ENCODE data around the gene PDE6C.
"Not testable (repeated sequence)": the region's sequence is repeated elsewhere in the genome, so short reads cannot be mapped to it uniquely, and the experiment has no call there.

The PDE6C gene

DNA sequence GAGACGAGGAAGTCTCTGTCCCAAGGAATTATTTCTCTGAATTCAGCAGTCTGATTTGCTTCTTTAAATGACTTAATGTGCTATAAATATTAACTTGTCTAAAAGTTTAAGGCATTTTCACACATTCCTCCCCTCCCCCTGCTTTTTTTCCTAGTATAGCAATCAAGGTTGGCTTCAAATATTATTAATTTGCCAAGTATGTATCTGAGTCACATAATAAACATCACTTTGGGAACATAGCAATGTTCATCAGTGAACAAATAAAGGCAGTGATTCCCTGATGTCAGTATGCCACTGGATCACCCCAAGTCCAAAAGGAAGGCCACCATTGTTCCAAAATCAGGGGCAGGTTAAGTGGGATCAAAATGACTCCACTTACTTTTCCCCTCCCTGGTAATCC, 40.5 kb downstream of the PDE6C start:
- no peak for DNase-seq

DNA sequence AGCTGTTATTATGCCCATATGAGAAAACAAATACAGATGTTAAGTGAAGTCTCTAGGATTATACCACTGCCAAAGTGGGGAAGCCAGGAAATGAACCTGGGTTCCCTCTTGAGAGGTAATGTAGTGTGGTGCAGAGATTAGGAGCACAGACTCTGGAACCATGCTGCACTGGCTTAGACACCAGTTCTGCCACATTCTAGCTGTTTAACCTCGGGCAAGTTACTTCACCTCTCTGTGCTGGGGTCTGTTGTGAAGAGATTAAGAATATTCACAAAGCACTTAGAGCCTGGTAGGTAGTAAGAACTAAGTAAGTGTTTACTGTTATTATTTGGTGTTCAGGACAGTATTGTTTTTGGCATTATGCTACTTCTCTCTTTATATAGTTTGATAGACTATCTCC, 41.9 kb downstream of the PDE6C start:
- DNase-seq, result no peak

DNA sequence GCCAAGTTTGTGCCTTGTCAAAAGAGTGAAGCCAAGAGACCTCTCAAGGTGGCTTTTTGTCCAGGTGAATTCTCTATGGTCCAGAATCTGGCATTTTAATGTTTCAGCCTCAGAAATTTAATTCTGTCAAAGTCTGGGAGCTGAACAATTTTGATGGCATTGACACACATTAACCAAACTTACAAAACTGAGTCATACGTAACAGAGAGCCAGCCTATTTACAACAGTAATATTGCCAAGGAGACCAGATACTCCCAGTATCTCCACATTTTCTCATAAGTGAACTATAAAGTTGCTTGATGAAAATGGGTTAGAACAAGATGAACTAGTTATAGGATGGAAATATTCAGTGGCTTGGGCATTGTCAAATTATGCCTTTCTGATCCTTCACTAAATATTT, 43.8 kb downstream of the PDE6C start:
- no peak for DNase-seq

DNA sequence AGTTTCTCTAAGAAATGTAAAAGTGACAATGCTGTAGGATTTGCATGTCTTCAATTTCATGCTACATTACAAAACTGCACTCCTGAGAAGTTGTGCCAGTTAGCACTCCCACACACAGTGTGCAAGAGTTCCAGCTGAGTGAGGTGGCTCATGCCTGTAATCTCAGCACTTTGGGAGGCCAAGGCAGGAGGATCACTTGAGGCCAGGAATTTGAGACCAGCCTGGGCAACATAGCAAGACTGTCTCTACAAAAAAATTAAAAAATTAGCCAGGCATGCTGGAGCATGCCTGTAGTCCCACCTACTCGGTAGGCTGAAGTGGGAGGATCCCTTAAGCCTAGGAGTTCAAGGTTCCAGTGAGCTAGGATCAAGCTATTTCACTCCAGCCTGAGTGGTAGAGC, 45.4 kb downstream of the PDE6C start:
- no peak for DNase-seq

DNA sequence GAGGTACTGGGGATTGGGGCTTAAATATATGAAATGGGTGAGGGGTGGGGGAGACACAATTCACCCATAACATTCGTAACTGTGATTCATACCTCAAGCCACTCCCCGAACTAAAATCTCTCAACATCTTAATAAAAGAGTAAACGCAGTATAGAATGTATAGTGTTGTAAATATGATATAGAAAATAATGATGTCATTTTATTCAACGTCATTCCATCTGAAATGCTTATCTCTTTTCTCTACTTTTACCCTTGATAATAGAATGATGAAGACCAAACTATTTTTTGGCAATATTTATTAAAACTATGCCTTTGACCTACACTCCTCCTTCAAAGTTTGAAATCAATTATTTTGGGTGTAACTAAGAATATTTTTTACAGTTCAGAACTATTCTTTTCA, 53.7 kb downstream of the PDE6C start:
- DNase-seq, result no peak

DNA sequence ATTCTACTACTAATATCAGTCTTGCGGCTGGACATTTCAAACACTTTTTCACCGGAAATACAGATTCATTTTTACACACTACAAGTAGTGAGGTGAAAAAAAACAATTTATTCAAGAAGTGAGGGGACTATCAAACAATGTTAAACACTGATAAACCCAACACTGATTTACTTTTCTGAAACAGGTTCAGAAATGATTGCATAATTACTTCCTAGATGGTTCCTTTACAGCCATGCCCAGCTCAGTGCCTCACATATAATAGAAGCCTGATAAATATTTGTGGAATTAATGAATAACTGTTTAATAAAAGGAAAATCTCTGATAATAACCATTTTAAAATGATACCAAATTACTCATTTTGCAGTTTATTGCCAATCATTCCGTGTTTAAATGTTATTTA, 55.5 kb downstream of the PDE6C start:
- DNase-seq, result no peak

DNA sequence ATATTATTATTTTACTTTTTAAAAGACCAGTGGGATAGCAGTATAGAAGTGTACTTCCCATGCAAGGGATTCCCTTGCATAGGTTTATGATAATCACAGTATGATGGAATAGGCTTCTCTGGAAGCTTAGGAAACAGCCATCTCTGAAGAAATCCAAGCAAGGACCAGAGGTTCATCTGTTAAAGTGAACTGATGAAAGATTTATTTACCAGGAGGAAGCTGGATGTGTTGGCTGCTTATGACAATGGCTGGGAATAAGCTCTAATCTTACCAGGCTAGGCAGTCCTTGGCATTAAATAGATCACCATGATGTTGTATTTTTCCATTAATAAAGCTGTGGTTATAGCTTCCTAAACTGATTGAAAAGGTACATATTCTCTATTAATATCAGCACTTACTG, 58.0 kb downstream of the PDE6C start:
- DNase-seq, result no peak

DNA sequence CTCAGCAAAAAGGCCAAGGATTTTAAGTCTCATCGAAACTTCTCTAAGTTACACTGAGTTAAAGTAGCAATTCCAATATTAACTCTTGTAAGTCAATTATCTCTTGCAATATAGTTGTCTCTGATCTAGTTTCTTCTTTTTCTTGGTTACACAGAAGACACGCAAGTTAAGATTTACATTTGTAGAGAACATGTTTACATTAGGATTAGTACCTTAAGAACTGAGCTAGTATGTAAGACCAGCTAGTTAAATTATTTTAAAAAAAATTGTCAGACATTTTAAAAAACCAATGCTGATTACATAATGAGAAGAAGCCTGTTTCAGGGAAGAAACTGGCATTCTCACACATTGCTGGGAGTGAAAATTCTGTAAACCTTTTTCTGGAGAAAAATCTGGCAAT, 58.7 kb downstream of the PDE6C start:
- no peak for DNase-seq

DNA sequence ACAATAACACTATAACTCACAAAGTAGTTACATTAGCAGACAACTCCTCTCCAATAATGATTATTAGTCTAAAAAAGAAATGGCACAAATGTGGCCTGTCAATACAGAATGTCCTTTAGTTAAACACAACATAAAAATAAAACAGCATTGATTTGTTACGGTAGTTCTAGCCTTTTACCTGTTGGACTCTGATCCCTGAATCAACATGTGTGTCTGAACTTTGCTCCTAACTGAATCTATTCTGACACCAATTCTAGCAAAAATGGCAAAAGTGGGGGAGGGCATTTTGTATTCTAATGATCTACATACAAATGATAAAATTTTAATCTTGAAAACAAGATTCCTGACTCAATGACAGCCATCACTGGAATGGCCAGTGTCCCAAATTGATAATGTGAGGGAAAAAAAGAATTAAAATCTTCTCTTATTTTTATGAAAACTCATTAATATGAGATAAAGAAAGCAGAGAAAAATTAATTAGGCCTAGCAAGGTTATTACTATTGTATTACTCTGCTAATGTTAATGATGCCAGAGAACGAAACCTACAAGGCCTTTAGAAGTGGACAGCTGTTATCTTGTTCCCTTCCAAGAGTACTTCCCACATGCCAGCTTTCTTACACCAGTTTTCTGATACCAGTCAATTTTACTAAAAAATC, 59.8 kb downstream of the PDE6C start:
- DNase-seq, result no peak

DNA sequence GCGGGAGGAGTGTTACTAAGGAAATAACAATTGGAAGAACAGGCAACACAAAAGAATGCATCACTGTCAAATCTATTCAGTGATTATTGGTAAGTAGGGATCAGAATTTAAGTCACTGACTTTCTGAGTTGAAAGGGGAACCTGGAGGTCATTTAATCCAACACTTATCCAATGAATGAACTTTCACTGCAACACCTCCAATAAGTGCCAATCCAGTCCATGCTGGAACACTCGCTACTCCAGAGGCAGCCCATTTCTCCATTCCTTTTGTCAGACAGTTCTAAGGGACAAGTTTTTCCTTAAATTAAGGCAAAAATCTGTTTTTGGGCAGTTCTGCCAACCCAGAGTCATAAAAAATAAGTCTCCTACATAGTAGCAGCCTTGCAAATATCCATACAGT, 60.6 kb downstream of the PDE6C start:
- DNase-seq, result no peak

DNA sequence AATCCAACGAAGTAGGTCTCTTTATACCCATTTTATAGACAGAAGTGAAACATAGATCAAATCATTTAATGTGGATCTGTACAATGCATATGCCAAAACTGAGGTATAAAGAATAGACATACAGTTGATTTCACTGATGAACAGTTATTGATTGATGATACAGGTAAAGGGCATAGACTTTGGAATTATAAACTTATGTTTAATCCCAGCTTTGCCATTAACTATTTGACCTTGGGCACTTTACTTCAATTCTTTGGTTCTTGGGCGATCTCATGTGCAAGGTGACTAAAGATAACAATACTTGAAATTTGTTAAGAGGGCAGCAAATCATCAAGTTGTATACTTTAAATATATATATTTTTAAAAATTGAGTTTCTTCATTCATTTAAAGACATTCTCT, 61.5 kb downstream of the PDE6C start:
- DNase-seq, result no peak

DNA sequence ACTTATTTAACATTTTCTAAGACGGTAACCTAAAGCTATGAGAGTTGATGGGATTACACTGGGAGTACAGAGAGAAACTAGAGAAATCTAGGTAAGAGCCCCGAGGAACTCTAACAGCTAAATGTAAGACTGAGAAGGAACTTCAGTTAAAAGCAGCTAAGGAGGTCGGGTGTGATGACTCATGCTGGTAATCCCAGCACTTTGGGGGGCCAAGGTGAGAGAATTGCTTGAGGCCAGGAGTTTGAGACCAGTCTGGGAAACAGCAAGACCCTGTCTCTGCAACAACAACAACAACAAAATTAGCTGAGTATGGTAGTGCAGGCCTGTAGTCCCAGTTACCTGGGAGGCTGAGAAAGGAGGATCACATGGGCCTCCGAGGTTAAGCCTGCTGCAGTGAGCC, 66.0 kb downstream of the PDE6C start:
- DNase-seq, result no peak

DNA sequence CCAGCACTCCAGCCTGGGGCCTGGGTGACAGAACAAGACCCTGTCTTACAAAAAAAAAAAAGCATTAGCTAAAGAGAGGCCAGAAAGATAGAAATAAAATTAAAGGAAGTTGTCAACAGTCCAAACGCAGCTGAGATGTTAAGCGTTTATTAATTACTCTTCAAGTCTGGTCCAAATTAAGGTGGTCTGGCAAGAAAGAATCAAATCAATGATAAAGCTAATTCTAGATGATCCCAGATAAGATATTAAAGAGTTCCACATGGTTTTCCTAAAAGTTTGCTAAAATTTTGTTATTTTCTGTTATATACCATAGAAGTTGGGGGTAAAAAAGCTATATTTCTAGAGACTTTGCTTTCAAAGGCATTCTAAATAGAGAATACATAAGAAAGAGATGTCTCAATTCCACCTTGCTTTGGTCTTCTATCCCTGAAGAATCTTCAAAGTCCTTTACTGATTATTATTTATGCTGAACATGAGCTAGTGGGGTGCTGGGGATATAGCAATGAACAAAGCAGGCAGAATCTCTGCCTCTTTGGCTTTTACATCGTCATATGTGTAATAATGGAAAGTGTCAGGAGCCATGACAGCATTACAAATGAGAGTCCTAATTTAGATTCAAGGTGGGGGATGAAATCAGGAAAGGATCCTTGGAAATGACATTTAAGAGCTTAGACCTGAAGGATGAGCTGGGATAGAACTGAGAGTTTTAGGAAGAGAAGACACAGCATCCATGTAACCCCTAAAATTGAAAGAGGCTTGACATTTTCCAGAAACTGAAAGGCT, 66.7 kb downstream of the PDE6C start:
- no peak for DNase-seq

DNA sequence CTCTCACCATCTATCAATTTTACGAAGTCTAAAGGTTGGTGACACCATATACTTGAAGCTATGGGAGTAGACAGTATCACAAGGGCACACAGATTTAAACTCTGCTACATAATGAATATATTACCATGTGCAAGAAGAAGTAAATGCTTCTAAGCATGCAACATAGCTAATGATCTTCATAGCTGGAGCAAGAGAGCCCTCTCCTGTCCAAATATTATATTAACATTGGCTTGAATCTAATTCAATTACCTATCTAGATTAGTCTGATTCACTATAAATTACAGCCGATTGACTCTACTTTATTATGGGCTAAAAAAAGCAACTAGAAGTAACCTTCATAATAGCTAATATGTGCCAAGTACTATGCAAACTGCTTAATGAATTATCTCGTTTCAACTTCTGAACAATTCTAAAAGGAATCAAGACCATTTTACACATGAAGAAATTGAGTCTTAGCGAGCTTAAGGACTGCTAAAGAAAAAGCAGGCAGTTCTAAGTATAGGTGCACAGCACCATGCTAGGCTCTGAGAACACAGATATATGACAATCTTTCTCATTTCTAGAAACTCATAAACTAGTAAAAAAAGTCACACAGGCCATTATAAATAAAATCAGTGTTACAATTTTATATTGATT, 68.2 kb downstream of the PDE6C start:
- DNase-seq, result peak; percentile 0 to 34

DNA sequence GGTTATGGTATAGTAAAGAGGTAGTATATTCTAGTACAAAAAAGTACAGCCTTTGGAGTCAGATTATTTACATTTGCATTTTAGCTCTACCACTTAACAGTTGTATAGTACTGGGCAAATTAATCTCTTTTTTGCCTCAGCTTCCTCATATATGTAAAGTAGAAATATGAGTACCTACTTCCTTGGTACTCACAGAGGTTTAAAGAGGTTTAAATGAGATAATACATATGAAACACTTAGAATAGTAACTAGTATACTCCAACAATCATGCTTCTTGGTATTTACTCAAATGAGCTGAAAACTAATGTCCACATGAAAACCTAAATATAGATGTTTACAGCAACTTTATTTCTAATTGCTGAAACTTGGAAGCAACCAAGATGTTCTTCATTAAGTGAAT, 75.4 kb downstream of the PDE6C start:
- no peak for DNase-seq

DNA sequence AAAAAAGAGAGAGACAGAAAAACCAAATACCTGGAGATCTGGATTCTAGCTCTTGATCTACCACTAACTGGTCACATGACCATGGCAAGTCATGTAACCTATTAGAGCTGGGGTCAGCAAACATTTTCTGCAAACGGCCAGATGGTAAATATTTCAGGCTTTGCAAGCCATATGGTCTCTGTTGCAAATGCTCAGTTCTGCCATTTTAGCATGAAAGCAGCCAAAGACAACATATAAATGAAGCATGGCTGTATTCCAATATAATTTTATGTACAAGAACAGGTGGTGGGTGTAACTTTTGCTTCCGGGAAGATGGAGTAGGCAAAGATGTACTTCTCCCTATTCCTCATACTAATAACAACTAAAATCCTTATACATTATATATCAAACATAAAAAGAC, 83.4 kb downstream of the PDE6C start:
- peak; percentile 25 to 74 for DNase-seq

DNA sequence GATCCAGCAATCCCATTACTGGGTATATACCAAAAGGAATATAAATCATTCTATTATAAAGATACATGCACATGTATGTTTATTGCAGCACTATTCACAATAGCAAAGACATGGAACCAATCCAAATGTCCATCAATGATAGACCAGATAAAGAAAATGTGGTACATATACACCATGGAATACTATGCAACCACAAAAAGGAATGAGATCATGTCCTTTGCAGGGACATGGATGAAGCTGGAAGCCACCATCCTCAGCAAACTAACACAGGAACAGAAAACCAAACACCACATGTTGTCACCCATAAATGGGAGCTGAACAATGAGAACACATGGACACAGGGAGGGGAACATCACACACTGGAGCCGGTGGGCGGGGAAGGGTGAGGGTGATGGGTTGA, 84.2 kb downstream of the PDE6C start:
- DNase-seq, result not testable (repeated sequence)

DNA sequence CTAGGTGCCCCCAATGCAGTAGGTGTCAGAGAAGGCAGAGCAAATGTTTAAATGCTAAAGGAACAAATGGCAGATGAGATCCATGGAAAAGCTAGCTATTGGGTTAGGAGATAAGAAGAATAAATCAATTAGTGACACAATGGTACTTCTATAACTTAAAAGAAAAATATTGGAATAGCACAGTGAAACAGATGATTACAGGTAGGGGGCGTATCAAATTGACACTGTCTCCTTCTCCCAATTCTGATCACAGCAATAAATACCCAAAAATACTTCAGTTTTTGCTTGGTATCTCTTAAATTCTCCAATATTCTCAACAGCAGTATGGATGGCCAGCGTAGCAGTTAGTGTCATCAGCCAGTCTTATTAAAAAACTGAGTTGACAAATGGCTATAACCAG, 84.9 kb downstream of the PDE6C start:
- no peak for DNase-seq

DNA sequence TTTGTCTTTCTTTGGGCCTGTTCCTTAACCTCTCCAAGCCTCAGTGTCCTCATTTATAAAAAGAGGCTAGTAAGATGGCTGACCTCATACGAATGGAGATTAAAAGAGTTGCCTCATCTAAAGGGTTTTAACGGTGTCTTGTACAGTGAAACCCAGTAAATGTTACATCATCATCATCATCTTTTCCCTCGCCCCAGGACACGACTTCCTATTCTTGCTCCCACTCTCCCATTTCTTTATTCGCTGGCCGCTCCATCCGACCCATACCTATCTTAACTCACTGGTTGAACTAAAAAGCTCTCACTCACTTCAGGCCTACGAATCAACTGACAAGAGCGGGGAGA, 89.5 kb downstream of the PDE6C start:
- peak in 1 of 2 experiments; percentile 21 for DNase-seq

DNA sequence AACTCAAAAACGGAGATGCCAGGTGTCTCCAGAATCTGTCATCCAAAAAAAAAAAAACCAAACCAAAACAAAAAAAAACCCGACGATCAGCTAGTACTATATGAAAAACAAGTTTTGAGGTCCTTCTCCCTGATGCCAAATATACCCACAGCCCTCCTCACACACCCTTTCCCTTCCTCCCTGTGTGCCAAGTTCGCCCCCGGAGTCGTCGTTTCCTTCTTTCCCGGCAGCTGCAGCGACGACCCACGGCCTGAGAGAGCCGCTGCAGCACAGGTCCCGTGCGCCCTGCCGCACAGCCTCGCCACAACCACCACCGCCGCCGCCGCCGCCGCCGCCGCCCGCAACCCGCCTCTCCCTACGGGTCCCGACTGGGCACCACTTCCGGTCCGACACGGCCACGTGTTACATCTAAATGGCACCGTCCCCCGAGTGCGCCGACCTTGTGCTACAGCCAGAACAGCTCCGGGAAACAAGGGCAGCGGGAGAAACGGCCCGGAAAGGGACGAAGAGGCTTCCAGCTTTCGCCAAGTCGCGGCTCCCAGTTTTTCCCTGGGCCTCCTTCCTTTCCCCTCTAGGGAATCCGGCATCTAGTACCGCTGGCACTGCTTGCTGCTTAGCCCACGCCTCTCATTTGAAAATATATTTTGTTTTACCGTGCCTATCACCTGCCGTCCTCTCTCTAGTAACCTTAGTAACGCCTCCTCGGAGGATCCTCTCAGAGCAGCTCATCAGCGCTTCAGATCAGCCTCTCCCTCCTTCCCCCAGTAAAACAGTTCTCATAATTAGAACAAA, 90.1 kb downstream of the PDE6C start, which contains the start of gene FRA10AC1:
FRA10AC1 (minus strand) TSS at position 383 of the 792 bp plus-strand sequence. CDS start 2,486 bp downstream, outside the sequence.
- DNase-seq, result peak; percentile 56 to 71

DNA sequence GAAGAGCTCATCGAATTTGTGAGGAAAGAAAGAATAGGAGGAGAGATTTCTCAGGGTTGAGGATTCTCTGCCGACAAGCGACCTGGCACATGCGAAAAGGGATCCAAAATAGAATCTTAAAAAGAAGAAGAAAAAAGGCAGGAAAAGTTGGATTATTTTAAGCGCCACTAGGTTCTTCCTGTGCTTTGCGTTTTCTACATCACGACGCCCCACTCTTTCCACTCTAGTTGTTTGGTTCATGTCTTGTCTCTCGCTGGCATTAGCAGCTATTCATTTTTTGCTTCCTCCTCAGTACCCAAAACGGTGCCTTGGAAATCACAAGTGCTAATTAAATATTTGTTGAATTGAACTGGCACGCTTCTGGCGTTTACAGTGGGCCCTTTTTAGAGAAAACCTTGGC, 90.7 kb downstream of the PDE6C start:
- DNase-seq, result no peak

DNA sequence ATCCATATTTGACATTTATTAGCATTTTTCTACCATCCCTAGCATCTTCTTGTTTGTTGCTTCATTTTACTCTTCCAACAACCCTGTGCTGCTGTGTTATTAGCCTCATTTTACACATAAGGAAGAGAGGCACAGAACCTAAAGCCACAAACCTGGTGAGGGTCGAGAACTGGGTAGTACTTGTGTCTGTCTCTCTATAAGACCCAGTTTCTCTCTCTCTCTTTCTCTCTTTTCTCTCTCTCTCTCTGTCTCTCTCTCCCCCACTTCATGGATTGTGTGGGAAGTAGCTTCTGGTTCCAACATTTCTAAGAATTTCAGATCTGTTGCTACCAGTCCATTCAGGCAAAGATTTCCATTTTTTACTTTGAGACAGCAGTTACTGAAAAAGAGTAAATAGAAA, 91.5 kb downstream of the PDE6C start:
- no peak for DNase-seq

DNA sequence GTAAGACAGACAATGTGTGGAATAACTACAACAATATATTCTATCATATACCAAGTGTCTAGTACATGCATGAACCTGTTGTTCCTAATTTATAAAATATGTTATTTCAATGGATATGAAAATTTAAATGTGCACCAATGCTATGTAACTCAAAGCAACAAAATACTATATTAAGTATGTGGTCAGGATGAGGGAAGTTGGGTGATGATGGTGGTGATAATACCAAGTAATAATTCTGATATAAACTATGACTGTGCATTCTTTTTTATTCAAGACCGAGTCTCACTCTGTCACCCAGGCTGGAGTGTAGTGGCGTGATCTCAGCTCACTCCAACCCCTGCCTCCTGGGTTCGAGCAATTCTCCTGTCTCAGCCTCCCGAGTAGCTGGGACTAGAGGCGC, 92.1 kb downstream of the PDE6C start:
- DNase-seq, result no peak

DNA sequence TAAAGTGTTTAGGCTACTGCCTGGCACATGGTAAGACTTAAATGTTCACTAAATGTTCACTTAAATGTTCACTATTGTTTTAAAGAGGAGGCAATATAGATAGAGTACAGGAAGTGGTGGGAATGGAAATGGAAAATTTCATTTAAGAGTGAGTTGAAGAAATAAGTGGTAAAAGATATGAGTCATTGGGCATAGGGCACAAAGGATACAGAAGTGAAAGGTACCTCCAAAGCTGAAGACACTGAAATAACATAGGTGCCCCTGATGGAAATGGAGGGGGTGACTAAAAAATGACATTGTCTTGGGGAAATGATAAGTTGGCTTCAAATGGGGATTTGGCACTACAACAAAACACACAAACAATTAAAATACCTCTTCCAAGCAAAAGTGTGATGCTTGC, 95.3 kb downstream of the PDE6C start:
- no peak for DNase-seq
